ENCODE measurements around the gene BPIFB1.
A peak's percentile ranks its signal among the peaks of the same experiment; 100 is the strongest.

The BPIFB1 gene

GRCh38 chr20:33333616-33334015 is 50.6 kb downstream of the BPIFB1 start:
- no peak for DNase-seq (ENCODE audit: low read depth)
- H3K4me3 ChIP-seq (ENCODE audit: low read depth, low read length): no peak overlapping the region
- TF ChIP-seq, protein P1, sequence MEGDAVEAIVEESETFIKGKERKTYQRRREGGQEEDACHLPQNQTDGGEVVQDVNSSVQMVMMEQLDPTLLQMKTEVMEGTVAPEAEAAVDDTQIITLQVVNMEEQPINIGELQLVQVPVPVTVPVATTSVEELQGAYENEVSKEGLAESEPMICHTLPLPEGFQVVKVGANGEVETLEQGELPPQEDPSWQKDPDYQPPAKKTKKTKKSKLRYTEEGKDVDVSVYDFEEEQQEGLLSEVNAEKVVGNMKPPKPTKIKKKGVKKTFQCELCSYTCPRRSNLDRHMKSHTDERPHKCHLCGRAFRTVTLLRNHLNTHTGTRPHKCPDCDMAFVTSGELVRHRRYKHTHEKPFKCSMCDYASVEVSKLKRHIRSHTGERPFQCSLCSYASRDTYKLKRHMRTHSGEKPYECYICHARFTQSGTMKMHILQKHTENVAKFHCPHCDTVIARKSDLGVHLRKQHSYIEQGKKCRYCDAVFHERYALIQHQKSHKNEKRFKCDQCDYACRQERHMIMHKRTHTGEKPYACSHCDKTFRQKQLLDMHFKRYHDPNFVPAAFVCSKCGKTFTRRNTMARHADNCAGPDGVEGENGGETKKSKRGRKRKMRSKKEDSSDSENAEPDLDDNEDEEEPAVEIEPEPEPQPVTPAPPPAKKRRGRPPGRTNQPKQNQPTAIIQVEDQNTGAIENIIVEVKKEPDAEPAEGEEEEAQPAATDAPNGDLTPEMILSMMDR (IDR thresholded peaks at IDR 0.05; ENCODE audit: low read depth, low read length): no peak
- TF ChIP-seq POLR2A (IDR thresholded peaks at IDR 0.05; ENCODE audit: extremely low read depth, insufficient read length) (no peak), MAX (IDR thresholded peaks at IDR 0.05; ENCODE audit: low read depth, low read length) (no peak), MYC (IDR thresholded peaks at IDR 0.05; ENCODE audit: low read depth, low read length) (no peak)

DNA sequence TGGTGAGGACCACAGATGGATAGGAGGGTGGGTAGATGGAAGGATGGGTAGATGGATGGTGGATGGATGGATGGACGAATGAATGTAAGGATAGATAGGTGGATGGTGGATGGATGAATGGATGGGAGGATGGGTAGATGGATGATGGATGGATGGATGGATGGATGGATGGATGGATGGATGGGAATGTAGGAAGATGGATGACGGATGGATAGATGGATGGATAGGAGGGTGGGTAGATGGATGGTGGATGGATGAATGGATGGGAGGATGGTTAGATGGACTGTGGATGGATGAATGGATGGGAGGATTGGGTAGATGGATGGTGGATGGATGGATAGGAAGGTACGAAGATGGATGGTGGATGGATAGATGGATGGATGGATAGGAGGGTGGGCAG is 51.1 kb downstream of the BPIFB1 start:
- DNase-seq (ENCODE audit: low read depth): no peak
- TF ChIP-seq POLR2A (IDR thresholded peaks at IDR 0.05; ENCODE audit: extremely low read depth, insufficient read length): no peak
- TF ChIP-seq, protein P1 (IDR thresholded peaks at IDR 0.05; ENCODE audit: low read depth, low read length): no peak
- no peak for TF ChIP-seq MYC (IDR thresholded peaks at IDR 0.05; ENCODE audit: low read depth, low read length)
- TF ChIP-seq MAX (IDR thresholded peaks at IDR 0.05; ENCODE audit: low read depth, low read length): no peak
- H3K4me3 ChIP-seq (ENCODE audit: low read depth, low read length): no peak overlapping the region

- no peak for TF ChIP-seq MYC (IDR thresholded peaks at IDR 0.05; ENCODE audit: low read depth, low read length)
- TF ChIP-seq, protein P1 (IDR thresholded peaks at IDR 0.05; ENCODE audit: low read depth, low read length): no peak
- no peak for TF ChIP-seq MAX (IDR thresholded peaks at IDR 0.05; ENCODE audit: low read depth, low read length)
- TF ChIP-seq POLR2A (IDR thresholded peaks at IDR 0.05; ENCODE audit: extremely low read depth, insufficient read length): no peak
- H3K4me3 ChIP-seq (ENCODE audit: low read depth, low read length): no peak overlapping the region
- DNase-seq (ENCODE audit: low read depth): no peak
These were observed 53.4 kb downstream of the BPIFB1 start for GRCh38 chr20:33336375-33336774.

DNA sequence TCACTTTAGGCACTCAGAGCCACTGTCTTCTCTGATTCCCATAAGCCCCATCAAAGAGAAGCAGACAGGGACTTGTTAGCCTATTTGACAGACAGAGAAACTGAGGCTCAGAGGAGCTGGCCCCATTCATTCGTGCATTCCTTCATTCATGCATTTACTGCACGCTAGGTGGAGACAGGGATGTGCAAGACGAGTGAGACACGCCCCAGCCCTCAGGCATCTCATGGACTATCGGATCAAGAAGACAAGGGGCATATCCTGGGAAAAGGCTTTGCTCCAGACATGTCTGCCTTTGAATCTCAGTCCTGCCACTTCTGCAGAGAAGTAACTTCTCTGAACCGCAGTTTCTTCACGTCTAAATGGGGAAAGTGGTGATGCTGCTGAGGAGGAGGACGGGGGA is 54.1 kb downstream of the BPIFB1 start:
- peak; percentile 21 for DNase-seq (ENCODE audit: low read depth)
- H3K4me3 ChIP-seq (ENCODE audit: low read depth, low read length): no peak overlapping the region
- TF ChIP-seq MYC (IDR thresholded peaks at IDR 0.05; ENCODE audit: low read depth, low read length) (no peak), POLR2A (IDR thresholded peaks at IDR 0.05; ENCODE audit: extremely low read depth, insufficient read length) (no peak), MAX (IDR thresholded peaks at IDR 0.05; ENCODE audit: low read depth, low read length) (no peak)
- TF ChIP-seq, protein P1 (IDR thresholded peaks at IDR 0.05; ENCODE audit: low read depth, low read length): no peak

- peak; percentile 51 for DNase-seq (ENCODE audit: low read depth)
- TF ChIP-seq, protein P1 (IDR thresholded peaks at IDR 0.05; ENCODE audit: low read depth, low read length): no peak
- no peak for TF ChIP-seq MAX (IDR thresholded peaks at IDR 0.05; ENCODE audit: low read depth, low read length)
- TF ChIP-seq POLR2A (IDR thresholded peaks at IDR 0.05; ENCODE audit: extremely low read depth, insufficient read length): no peak
- TF ChIP-seq MYC (IDR thresholded peaks at IDR 0.05; ENCODE audit: low read depth, low read length): no peak
- H3K4me3 ChIP-seq (ENCODE audit: low read depth, low read length): no peak overlapping the region
These were observed 54.6 kb downstream of the BPIFB1 start for GRCh38 chr20:33337531-33338165.

All from NB4 (cell line).